Osteoblast (primary cell): Measurements from ENCODE around the gene PCDH9. TPM values are rescaled to one million over a fixed set of nuclear protein-coding genes. Genes with fewer than 3 reads are reported as not detected.

Experiments used
- DNase-seq: peaks from one replicate; pipeline ENCODE4 v3.0.0; 2011; ENCODE audit warnings: low spot score, mixed read lengths; ENCODE audit not compliant: insufficient read length; ENCODE audit errors: missing footprints
- H2AFZ ChIP-seq: 2 replicates; pipeline ENCODE4 v1.6.0; 2011; ENCODE audit warnings: mild to moderate bottlenecking, low read length
- H3K27ac ChIP-seq: 2 replicates; pipeline ENCODE4 v1.5.1; 2011; ENCODE audit warnings: mild to moderate bottlenecking, low read depth, low read length, moderate library complexity
- H3K27me3 ChIP-seq: 2 replicates; pipeline ENCODE4 v1.6.0; 2012; ENCODE audit warnings: mild to moderate bottlenecking, control low read depth, inconsistent platforms, low read length, moderate library complexity; ENCODE audit not compliant: insufficient read depth
- H3K36me3 ChIP-seq: 2 replicates; pipeline ENCODE4 v1.5.1; 2011; ENCODE audit warnings: mild to moderate bottlenecking, low read length, control low read depth, moderate library complexity; ENCODE audit not compliant: insufficient read depth
- H3K4me1 ChIP-seq: 2 replicates; pipeline ENCODE4 v1.5.1; 2011; ENCODE audit warnings: mild to moderate bottlenecking, low read length, control low read depth, moderate library complexity; ENCODE audit not compliant: insufficient read depth
- H3K4me2 ChIP-seq: 2 replicates; pipeline ENCODE4 v1.6.0; 2011; ENCODE audit warnings: mild to moderate bottlenecking, low read length; ENCODE audit not compliant: insufficient read depth
- H3K4me3 ChIP-seq: fragments of 200-600 bp; sonication (generic); 3 replicates; pipeline ENCODE4 v1.5.1; 2012; ENCODE audit warnings: mild to moderate bottlenecking, low read length, inconsistent platforms; ENCODE audit not compliant: insufficient read depth
- H3K79me2 ChIP-seq: 2 replicates; pipeline ENCODE4 v1.6.0; 2012; ENCODE audit warnings: mild to moderate bottlenecking, low read length, control low read depth, inconsistent platforms; ENCODE audit not compliant: insufficient read depth
- H3K9me3 ChIP-seq: 2 replicates; pipeline ENCODE4 v1.5.1; 2011; ENCODE audit warnings: low read depth, low read length, control low read depth
- H4K20me1 ChIP-seq: 2 replicates; pipeline ENCODE4 v1.6.0; 2012; ENCODE audit warnings: mild to moderate bottlenecking, low read length, control low read depth; ENCODE audit not compliant: insufficient read depth
- CTCF ChIP-seq: IDR thresholded peaks from 2 replicates; pipeline ENCODE4 v1.5.1; 2011; ENCODE audit warnings: mild to moderate bottlenecking, low read depth, low read length, moderate library complexity; ENCODE audit errors: extremely low read depth
- total RNA-seq: library from RNA; depleted of rRNA; stranded (reverse); fragments of >200 nt; gene quantifications from 2 replicates; pipeline ENCODE4 v1.2.3, GENCODE V29; 2012

Gene PCDH9
- total RNA-seq, 1 donor = 1.1 TPM

- Histone ChIP-seq H3K4me3 (no peak overlapping the region), H3K4me1 (peaks cover 10% of the 10 kb centered on the region), H3K36me3 (no peaks in the 10 kb centered on the region), H3K4me2 (no peak overlapping the region), H4K20me1 (no peaks in the 10 kb centered on the region), H3K79me2 (no peaks in the 10 kb centered on the region), H3K27me3 (no peaks in the 10 kb centered on the region), H3K9me3 (no peaks in the 10 kb centered on the region), H3K27ac (no peak overlapping the region), H2AFZ (no peak overlapping the region)
- no peak for DNase-seq
- TF ChIP-seq CTCF = no peak
These were observed 11.0 kb downstream of the PCDH9 start for GRCh38 chr13:67219113-67219512.

- peaks cover 1% of the 10 kb centered on the region for H3K4me1 ChIP-seq
- H3K36me3 ChIP-seq = no peaks in the 10 kb centered on the region
- no peaks in the 10 kb centered on the region for H3K9me3 ChIP-seq
- TF ChIP-seq CTCF = no peak
- no peaks in the 10 kb centered on the region for H4K20me1 ChIP-seq
- no peak overlapping the region for H2AFZ ChIP-seq
- H3K79me2 ChIP-seq = no peaks in the 10 kb centered on the region
- no peaks in the 10 kb centered on the region for H3K27me3 ChIP-seq
- H3K4me3 ChIP-seq = no peak overlapping the region
- H3K4me2 ChIP-seq = no peak overlapping the region
- DNase-seq = no peak
- no peak overlapping the region for H3K27ac ChIP-seq
These were observed 12.3 kb downstream of the PCDH9 start for GRCh38 chr13:67217880-67218279.

- no peak for DNase-seq
- no peaks in the 10 kb centered on the region for H3K9me3 ChIP-seq
- no peak overlapping the region for H3K27ac ChIP-seq
- H3K27me3 ChIP-seq = no peaks in the 10 kb centered on the region
- no peak overlapping the region for H3K4me2 ChIP-seq
- peak overlapping the region; percentile 26 for H2AFZ ChIP-seq
- H4K20me1 ChIP-seq = no peaks in the 10 kb centered on the region
- H3K36me3 ChIP-seq = no peaks in the 10 kb centered on the region
- H3K79me2 ChIP-seq = no peaks in the 10 kb centered on the region
- no peaks in the 10 kb centered on the region for H3K4me1 ChIP-seq
- H3K4me3 ChIP-seq = no peak overlapping the region
- TF ChIP-seq CTCF = no peak
These were observed 13.3 kb downstream of the PCDH9 start for GRCh38 chr13:67216864-67217263.

GRCh38 chr13:67210208-67210607, 19.9 kb downstream of the PCDH9 start:
- H3K27ac ChIP-seq = no peak overlapping the region
- H3K4me2 ChIP-seq = no peak overlapping the region
- no peaks in the 10 kb centered on the region for H4K20me1 ChIP-seq
- no peak for TF ChIP-seq CTCF
- no peak overlapping the region for H3K4me3 ChIP-seq
- H3K4me1 ChIP-seq = no peaks in the 10 kb centered on the region
- H3K36me3 ChIP-seq = no peaks in the 10 kb centered on the region
- no peaks in the 10 kb centered on the region for H3K27me3 ChIP-seq
- DNase-seq = peak; percentile 36
- no peaks in the 10 kb centered on the region for H3K79me2 ChIP-seq
- no peaks in the 10 kb centered on the region for H3K9me3 ChIP-seq
- no peak overlapping the region for H2AFZ ChIP-seq
